GM10248 (cell line): ENCODE measurements around the gene WDR18.

Experiments used
- CTCF ChIA-PET: fragments of 300-600 bp; sonication (Branson Sonifier 250); formaldehyde crosslinking; extraction: SDS; loops from one replicate; lab custom pipeline; 2021; ENCODE audit warnings: antibody characterized with exemption; lab: Yijun Ruan, JAX
- POLR2A ChIA-PET: fragments of 350-650 bp; sonication (Branson Sonifier 250); formaldehyde crosslinking; extraction: SDS; loops from one replicate; lab custom pipeline; 2020; ENCODE audit warnings: antibody characterized with exemption; lab: Yijun Ruan, JAX
- DNase-seq: peaks from one replicate; pipeline ENCODE4 v3.0.0; 2012; ENCODE audit errors: extremely low spot score
- CTCF ChIP-seq: IDR thresholded peaks from 2 replicates; pipeline ENCODE4 v1.5.1; 2012; ENCODE audit warnings: mild to moderate bottlenecking, low read depth; ENCODE audit errors: extremely low read depth, missing control alignments, control extremely low read depth

Gene WDR18

GRCh38 chr19:958967-959855 is 24.9 kb upstream of the WDR18 start:
- ChIA-PET POLR2A (no interaction called here), CTCF (interaction anchor here (0.9 to 1.0 kb wide), 2 partner anchors 12 to 36 kb away, joined by 4 to 6 read pairs; no protein-coding TSS in a partner anchor)
- TF ChIP-seq CTCF = no peak
- no peak for DNase-seq

GRCh38 chr19:960020-960419 is 24.1 kb upstream of the WDR18 start:
- DNase-seq = no peak
- POLR2A ChIA-PET = no interaction called here
- TF ChIP-seq CTCF = no peak
- CTCF ChIA-PET = interaction anchor here (0.9 to 1.0 kb wide), 2 partner anchors 11 to 37 kb away, joined by 4 to 6 read pairs; no protein-coding TSS in a partner anchor

DNA sequence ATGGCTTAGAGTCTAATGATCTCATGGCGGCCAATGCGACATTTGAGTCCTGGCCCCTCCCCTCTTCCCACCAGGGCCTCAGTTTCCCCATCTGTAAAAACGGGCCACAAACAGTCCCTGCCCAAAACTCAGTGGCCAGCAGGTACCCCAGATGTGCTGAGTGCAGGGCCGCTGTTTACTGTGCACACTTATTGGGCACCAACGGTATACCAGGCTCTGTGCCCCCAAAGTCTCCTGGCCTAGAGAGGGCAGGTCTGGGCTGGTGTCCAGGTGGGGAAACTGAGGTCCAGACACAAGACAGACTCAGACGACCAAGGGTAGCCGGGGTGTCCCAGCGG is 23.6 kb upstream of the WDR18 start:
- no peak for DNase-seq
- CTCF ChIA-PET = interaction anchor here (1.0 kb wide), 1 partner anchor 37 kb away, joined by 6 read pairs; no protein-coding TSS in a partner anchor
- POLR2A ChIA-PET = no interaction called here
- no peak for TF ChIP-seq CTCF

DNA sequence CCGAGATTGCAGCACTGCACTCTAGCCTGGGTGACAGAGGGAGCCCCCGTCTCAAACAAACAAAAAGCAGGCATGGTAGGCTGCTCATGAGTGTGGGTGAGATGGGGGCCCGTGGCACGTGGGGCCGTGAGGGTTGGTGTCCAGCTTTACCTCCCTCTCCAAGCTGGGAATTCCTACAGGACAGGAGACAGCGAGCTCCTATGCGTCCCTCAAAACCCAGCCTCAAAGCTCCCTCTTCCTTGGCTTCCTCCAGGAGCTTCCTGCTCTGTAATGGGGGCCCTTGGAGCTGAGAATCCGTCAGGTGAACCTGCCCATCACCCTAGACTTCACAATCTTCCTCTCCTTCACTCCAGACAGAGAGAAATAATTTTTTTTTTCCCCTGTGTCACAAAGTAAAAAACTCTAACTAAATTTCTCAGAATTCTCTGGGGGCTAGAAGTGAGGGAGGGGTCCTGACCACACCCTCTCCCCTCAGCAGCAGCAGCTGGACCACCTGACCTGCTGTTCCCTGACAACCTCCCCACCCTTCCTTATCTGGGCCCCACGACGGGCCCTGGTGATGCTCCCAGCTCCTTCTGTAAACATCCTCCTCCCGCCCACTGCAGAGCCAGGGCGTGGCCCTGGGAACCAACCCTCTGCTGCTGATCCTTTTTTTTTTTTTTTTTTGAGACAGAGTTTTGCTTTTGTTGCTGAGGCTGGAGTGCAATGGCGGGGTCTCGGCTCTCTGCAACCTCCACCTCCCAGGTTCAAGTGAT is 22.1 kb upstream of the WDR18 start:
- no peak for DNase-seq
- POLR2A ChIA-PET = interaction anchor here (0.6 kb wide), 1 partner anchor 15 kb away, joined by 3 read pairs; no protein-coding TSS in a partner anchor
- CTCF ChIA-PET = no interaction called here
- no peak for TF ChIP-seq CTCF

DNA sequence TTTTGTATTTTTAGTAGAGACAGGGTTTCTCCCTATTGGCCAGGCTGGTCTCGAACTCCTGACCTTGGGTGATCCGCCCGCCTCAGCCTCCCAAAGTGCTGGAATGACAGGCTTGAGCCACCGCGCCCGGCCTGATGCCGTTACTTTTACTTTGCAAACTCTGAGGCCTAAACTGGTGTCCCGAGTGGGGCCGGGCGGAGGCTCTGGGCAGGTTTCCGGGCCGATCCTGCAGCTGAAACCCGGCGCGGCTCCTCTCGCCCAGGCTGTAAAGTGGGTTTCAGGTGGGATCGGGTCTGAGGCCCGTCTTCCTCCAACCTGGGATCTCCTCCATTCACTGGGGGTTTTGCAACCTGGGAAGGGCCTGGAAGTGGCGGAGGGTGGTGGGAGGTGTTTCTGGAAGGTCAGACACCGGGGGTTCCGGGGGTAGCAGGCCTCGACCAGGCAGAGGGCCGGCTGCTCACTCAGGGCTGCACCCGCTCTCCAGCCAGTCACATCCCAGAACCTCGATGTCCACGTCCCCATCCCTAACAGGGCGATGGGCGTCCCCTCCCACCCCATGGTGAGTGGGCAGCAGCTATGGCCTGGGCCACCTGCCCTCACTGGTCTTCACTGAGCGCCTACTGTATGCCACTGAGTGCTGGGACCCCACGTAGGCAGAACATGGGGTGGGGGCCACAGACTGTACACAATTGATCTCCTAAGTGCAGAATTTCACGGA is 21.3 kb upstream of the WDR18 start:
- CTCF ChIA-PET = no interaction called here

More for the DNA sequence above, 21.3 kb upstream of the WDR18 start:
- DNase-seq = no peak
- no peak for TF ChIP-seq CTCF
- POLR2A ChIA-PET = no interaction called here
